Activated naive CD8-positive, alpha-beta T cell treated with anti-CD3 and anti-CD28 coated beads, Interleukin-2, amount 10 ng/mL, durations not matched to agents 7 days and 5 days (primary cell): ENCODE results near the gene NR3C1. TPM values are rescaled to one million over a fixed set of nuclear protein-coding genes. Genes with fewer than 3 reads are reported as not detected.

ENCODE experiments used
- ATAC-seq: fragments of 150-1000 bp; cut with Tn5 transposase; one replicate; pipeline ENCODE4 v1.10.0; 2021; ENCODE audit warnings: low read depth, moderate library complexity
- POLR2A ChIA-PET: fragments of 350-600 bp; sonication (Branson Sonifier 250); formaldehyde crosslinking; loops from one replicate; lab custom pipeline; 2021; ENCODE audit warnings: antibody characterized with exemption; lab: Charles Lee
- DNase-seq: peaks from one replicate; pipeline ENCODE4 v3.0.0; 2021
- H3K27ac Mint-ChIP-seq: one replicate; pipeline ENCODE4 v1.8.0; 2022; ENCODE audit warnings: mild to moderate bottlenecking, mixed read lengths
- H3K27me3 Mint-ChIP-seq: one replicate; pipeline ENCODE4 v1.8.0; 2022; ENCODE audit warnings: mild to moderate bottlenecking, moderate library complexity, mixed read lengths
- H3K36me3 Mint-ChIP-seq: one replicate; pipeline ENCODE4 v1.8.0; 2021; ENCODE audit warnings: mild to moderate bottlenecking, mixed read lengths
- H3K4me1 Mint-ChIP-seq: one replicate; pipeline ENCODE4 v1.8.0; 2021; ENCODE audit warnings: mixed read lengths
- H3K4me3 Mint-ChIP-seq: one replicate; pipeline ENCODE4 v1.8.0; 2022; ENCODE audit warnings: mild to moderate bottlenecking, moderate library complexity, mixed read lengths
- H3K9me3 Mint-ChIP-seq: one replicate; pipeline ENCODE4 v1.8.0; 2021; ENCODE audit warnings: mixed read lengths
- total RNA-seq, 2 experiments: library from RNA; stranded (reverse); gene quantifications; one replicate each; pipeline ENCODE4 v1.2.3, GENCODE V29; 2021

Gene NR3C1
- total RNA-seq, 2 experiments from 2014 or later: 95.5 to 102 TPM

DNA sequence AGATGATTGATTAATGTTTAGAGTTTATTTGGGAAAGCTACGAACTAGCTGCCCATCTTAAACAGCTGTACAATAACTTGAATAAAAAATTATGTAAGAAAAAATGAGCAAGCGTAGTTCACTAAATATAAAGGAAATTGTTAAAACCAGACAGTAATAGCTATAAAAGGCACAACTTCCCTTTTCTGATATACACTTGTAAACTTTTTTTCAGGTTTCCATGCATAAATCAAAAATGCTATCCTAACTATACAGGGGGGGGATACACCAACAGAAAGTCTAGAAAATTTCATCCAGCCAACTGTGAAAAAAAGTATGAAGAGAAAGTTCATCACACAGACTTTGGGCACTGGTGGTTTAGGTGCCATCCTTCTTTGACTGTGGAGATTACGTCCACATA is 122.3 kb downstream of the NR3C1 start:
- Mint-ChIP-seq H3K27ac (no peak overlapping the region), H3K9me3 (peaks cover 2% of the 10 kb centered on the region), H3K4me1 (no peaks in the 10 kb centered on the region), H3K27me3 (no peaks in the 10 kb centered on the region), H3K36me3 (peaks cover 50% of the 10 kb centered on the region), H3K4me3 (no peak overlapping the region)
- POLR2A ChIA-PET: no interaction called here
- DNase-seq (no peak), ATAC-seq (no peak)

DNA sequence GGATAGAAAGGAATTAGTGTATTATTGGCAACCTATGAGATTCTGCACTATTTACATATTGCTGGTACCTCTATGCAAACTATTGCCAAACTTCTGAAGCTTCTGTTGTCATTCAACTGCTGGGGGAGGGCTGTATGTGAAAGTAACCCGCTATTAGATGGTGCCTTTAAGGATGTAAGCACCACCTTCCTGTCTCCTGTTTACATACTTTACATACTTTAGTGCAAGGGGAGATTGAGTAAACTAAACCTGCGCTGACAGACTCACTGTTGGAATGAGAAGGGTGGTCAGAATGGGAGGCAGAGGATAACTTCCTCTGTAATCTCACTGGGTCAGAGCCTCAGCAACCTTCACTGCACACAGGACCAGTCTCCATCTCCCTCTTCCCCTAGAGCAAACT is 123.8 kb downstream of the NR3C1 start:
- Mint-ChIP-seq H3K36me3 (peaks cover 52% of the 10 kb centered on the region), H3K27ac (no peak overlapping the region), H3K4me3 (no peak overlapping the region), H3K4me1 (peaks cover 1% of the 10 kb centered on the region), H3K27me3 (no peaks in the 10 kb centered on the region), H3K9me3 (peaks cover 1% of the 10 kb centered on the region)
- DNase-seq (no peak), ATAC-seq (no peak)
- POLR2A ChIA-PET: no interaction called here

GRCh38 chr5:143277536-143277935 is 126.0 kb downstream of the NR3C1 start:
- Mint-ChIP-seq H3K4me3 (no peak overlapping the region), H3K36me3 (peaks cover 36% of the 10 kb centered on the region), H3K27me3 (no peaks in the 10 kb centered on the region), H3K9me3 (no peaks in the 10 kb centered on the region), H3K4me1 (peaks cover 1% of the 10 kb centered on the region), H3K27ac (no peak overlapping the region)
- POLR2A ChIA-PET: no interaction called here
- ATAC-seq (no peak), DNase-seq (no peak)

GRCh38 chr5:143275512-143276363 is 127.7 kb downstream of the NR3C1 start:
- H3K4me1 Mint-ChIP-seq: peaks cover 1% of the 10 kb centered on the region
- H3K9me3 Mint-ChIP-seq: no peaks in the 10 kb centered on the region
- POLR2A ChIA-PET: no interaction called here
- ATAC-seq (no peak), DNase-seq (no peak)
- peaks cover 31% of the 10 kb centered on the region for H3K36me3 Mint-ChIP-seq
- no peaks in the 10 kb centered on the region for H3K27me3 Mint-ChIP-seq
- H3K27ac Mint-ChIP-seq: no peak overlapping the region
- no peak overlapping the region for H3K4me3 Mint-ChIP-seq

GRCh38 chr5:143274952-143275351 is 128.5 kb downstream of the NR3C1 start:
- DNase-seq (no peak), ATAC-seq (no peak)
- no peaks in the 10 kb centered on the region for H3K27me3 Mint-ChIP-seq
- peaks cover 1% of the 10 kb centered on the region for H3K4me1 Mint-ChIP-seq
- POLR2A ChIA-PET: no interaction called here
- H3K9me3 Mint-ChIP-seq: no peaks in the 10 kb centered on the region
- H3K4me3 Mint-ChIP-seq: no peak overlapping the region
- peaks cover 28% of the 10 kb centered on the region for H3K36me3 Mint-ChIP-seq
- H3K27ac Mint-ChIP-seq: no peak overlapping the region

GRCh38 chr5:143271431-143271830 is 132.1 kb downstream of the NR3C1 start:
- H3K36me3 Mint-ChIP-seq: peaks cover 11% of the 10 kb centered on the region
- DNase-seq (no peak), ATAC-seq (no peak)
- peaks cover 10% of the 10 kb centered on the region for H3K9me3 Mint-ChIP-seq
- no peak overlapping the region for H3K27ac Mint-ChIP-seq
- no peaks in the 10 kb centered on the region for H3K27me3 Mint-ChIP-seq
- POLR2A ChIA-PET: no interaction called here
- peaks cover 1% of the 10 kb centered on the region for H3K4me1 Mint-ChIP-seq
- H3K4me3 Mint-ChIP-seq: no peak overlapping the region

DNA sequence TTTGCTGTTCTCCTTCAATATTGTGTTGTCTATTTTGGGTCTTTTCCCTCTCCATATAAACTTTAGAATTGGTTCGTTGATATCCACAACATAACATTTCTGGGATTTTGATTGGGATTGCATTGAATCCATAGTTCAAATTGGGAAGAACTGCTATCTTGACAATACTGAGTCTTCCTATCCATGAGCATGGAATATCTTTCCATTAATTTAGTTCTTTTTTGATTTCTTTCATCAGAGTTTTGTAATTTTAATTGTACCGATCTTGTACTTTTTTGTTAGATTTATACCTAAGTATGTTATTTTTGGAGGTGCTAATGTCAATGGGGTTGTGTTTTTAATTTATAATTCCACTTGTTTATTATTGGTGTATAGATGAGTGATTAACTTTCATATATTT is 135.1 kb downstream of the NR3C1 start:
- Mint-ChIP-seq H3K9me3 (peaks cover 18% of the 10 kb centered on the region), H3K4me1 (no peaks in the 10 kb centered on the region), H3K4me3 (no peak overlapping the region), H3K27me3 (no peaks in the 10 kb centered on the region), H3K27ac (no peak overlapping the region), H3K36me3 (peaks cover 6% of the 10 kb centered on the region)
- ATAC-seq: no peak
- no peak for DNase-seq
- POLR2A ChIA-PET: no interaction called here

DNA sequence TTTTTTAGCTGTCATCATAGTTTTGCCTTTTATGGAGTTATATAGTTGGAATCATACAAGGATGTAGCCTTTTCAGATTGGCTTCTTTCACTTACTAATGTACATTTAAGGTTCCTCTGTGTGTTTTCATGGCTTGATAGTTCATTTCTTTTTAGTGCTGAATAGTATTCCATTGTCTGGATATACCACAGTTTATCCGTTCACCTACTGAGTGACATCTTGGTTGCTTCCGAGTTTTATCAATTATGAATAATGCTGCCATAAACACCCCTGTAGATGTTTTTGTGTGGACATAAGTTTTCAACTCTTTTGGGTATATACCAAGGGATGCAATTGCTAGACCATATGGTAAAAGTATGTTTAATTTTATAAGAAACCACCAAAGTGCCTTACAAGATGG is 136.3 kb downstream of the NR3C1 start:
- Mint-ChIP-seq H3K9me3 (peaks cover 18% of the 10 kb centered on the region), H3K27me3 (no peaks in the 10 kb centered on the region), H3K4me1 (peaks cover 2% of the 10 kb centered on the region), H3K4me3 (no peak overlapping the region), H3K36me3 (peaks cover 6% of the 10 kb centered on the region), H3K27ac (no peak overlapping the region)
- ATAC-seq: no peak
- DNase-seq: no peak
- POLR2A ChIA-PET: no interaction called here

DNA sequence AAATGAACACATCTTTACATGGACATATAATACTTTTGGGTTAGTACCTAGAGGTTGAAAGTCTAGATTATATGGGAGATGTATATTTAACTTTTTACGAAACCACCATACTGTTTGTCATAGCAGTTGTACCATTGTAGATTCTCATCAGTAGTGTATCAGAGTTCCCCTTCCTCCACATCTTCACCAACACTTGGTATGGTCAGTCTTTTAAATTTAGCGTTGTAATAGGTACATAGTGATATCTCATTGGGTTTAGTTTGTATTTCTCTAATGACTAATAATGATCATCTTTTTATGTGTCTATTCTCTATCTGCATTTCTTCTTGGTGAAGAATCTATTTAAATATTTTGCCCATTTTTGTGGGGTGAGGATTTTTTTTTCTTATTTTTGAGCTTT is 137.5 kb downstream of the NR3C1 start:
- H3K36me3 Mint-ChIP-seq: peaks cover 8% of the 10 kb centered on the region
- no peak overlapping the region for H3K4me3 Mint-ChIP-seq
- peaks cover 23% of the 10 kb centered on the region for H3K9me3 Mint-ChIP-seq
- DNase-seq (no peak), ATAC-seq (no peak)
- no peaks in the 10 kb centered on the region for H3K27me3 Mint-ChIP-seq
- POLR2A ChIA-PET: no interaction called here
- H3K27ac Mint-ChIP-seq: no peak overlapping the region
- peaks cover 6% of the 10 kb centered on the region for H3K4me1 Mint-ChIP-seq

- no peak overlapping the region for H3K27ac Mint-ChIP-seq
- DNase-seq (no peak), ATAC-seq (no peak)
- POLR2A ChIA-PET: no interaction called here
- H3K27me3 Mint-ChIP-seq: no peaks in the 10 kb centered on the region
- H3K4me3 Mint-ChIP-seq: no peak overlapping the region
- peaks cover 8% of the 10 kb centered on the region for H3K4me1 Mint-ChIP-seq
- H3K36me3 Mint-ChIP-seq: peaks cover 8% of the 10 kb centered on the region
- peaks cover 20% of the 10 kb centered on the region for H3K9me3 Mint-ChIP-seq
Measured at GRCh38 chr5:143263272-143263810, 140.1 kb downstream of the NR3C1 start.

DNA sequence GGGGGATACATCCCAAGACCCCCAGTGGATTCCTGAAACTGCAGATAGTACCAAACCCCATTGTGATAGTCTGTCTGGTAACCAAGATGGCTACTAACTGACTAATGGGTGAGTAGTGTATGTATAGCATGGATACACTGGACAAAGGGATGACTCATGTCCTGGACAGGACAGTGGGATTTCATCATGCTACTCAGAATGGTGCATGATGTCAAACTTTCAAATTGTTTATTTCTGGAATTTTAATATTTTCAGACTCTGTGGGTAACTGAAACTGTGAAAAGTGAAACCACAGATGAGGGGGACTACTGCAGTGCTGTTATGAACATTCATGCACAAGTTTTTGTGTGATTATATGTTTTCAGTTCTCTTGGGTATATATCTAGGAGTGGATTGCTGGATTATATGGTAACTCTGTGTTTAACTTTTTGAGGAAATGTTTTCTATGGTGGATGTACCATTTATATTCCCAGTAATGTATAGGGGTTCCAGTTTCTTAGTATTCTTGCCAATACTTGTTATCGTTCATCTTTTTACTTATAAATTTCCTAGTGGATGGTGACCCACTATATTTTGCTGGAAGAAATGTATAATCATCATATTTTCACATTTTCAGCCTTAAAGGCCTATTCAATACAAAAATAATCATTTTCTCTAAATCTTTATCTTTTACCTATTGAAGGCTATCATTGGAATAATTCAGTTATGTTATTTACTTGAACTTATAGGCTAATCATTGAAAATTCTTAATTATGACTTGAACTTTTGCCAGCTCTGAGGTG is 140.9 kb downstream of the NR3C1 start:
- no peak for ATAC-seq
- no peak overlapping the region for H3K27ac Mint-ChIP-seq
- H3K36me3 Mint-ChIP-seq: peaks cover 6% of the 10 kb centered on the region
- no peak overlapping the region for H3K4me3 Mint-ChIP-seq
- H3K9me3 Mint-ChIP-seq: peaks cover 17% of the 10 kb centered on the region
- no peaks in the 10 kb centered on the region for H3K27me3 Mint-ChIP-seq
- peaks cover 8% of the 10 kb centered on the region for H3K4me1 Mint-ChIP-seq
- DNase-seq: no peak
- POLR2A ChIA-PET: no interaction called here

DNA sequence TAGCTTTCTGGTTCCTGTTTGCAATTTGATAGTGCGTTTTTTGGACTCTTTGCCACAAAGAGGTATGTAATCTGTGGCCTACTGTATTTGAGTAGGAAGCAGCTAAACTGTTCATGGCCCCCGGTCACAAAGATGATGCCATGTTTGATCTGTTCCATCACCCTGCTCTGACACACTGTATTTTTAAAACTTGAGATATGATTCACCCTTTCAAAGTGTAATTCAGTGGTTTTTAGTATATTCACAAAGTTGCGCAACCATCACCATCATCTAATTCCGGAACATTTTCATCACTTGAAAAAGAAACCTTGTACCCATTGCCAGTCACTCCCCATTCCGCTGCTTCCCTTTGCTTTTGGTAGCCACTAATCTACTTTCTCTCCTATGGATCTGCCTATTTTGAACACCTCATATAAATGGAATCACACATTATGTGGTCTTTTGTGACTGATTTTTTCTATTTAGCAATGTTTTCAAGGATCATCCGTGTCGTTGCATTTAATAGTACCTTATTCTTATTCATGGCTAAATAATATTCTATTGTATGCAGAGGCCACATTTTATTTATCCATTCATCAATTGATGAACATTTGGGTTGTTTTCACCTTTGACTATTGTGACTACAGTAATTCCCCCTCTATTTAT is 141.6 kb downstream of the NR3C1 start:
- POLR2A ChIA-PET: interaction anchor here (0.5 kb wide), 1 partner anchor 10 kb away, joined by 4 read pairs; no protein-coding TSS in a partner anchor
- H3K27me3 Mint-ChIP-seq: no peaks in the 10 kb centered on the region
- H3K9me3 Mint-ChIP-seq: peaks cover 14% of the 10 kb centered on the region
- no peak overlapping the region for H3K27ac Mint-ChIP-seq
- peaks cover 8% of the 10 kb centered on the region for H3K4me1 Mint-ChIP-seq
- ATAC-seq (no peak), DNase-seq (no peak)
- peaks cover 4% of the 10 kb centered on the region for H3K36me3 Mint-ChIP-seq
- no peak overlapping the region for H3K4me3 Mint-ChIP-seq

- Mint-ChIP-seq H3K9me3 (peaks cover 5% of the 10 kb centered on the region), H3K4me3 (no peak overlapping the region), H3K27me3 (no peaks in the 10 kb centered on the region), H3K27ac (no peak overlapping the region), H3K36me3 (peaks cover 3% of the 10 kb centered on the region), H3K4me1 (peaks cover 8% of the 10 kb centered on the region)
- POLR2A ChIA-PET: no interaction called here
- ATAC-seq: no peak
- no peak for DNase-seq
Measured at GRCh38 chr5:143259254-143259605, 144.3 kb downstream of the NR3C1 start.
